Measurements from ENCODE around the gene SYT4. TPM values are rescaled to one million over a fixed set of nuclear protein-coding genes. Genes with fewer than 3 reads are reported as not detected.

The SYT4 gene
- total RNA-seq, 2 experiments from 2014 or later: not detected

DNA sequence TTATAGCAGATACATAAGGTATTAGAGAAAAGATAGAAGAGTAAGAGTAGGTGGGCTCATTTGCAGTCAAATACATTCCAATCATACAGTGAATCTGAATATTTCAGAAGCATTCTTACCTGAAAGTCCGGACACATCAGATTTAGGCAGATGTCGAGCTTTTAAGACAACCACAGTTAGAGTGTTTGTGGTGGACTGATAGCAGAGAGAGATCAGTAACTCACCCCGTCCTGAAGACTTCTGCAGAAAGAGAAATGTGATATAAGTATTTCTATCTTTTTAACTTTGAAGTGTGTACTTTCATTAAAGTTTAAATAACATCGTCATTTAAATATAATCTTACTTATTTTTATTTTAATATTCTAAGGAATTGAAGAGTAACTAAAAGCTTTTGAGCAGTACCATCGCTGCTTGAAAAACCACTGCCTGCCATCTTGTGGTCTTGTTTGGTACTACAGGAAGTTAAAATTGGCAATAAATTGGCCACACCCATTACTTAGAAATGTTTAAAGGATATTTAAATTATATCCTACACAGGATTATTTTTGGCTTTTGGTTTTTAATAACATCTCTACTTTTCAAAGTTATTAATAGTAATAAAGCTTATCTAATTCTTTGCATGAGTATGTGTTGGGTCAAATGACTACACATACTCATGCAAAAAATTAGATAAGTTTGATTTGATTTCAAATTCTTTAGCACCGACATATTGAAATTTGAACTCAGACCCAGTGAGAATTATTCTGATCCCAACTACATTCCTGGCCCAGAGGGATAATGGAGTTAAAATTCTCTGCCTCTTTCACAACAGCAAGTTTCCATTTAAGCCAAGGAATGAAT lies 5.5 kb downstream of the SYT4 start:
- no peaks in the 10 kb centered on the region for H3K36me3 Mint-ChIP-seq
- POLR2A ChIA-PET: no interaction called here
- H3K27ac Mint-ChIP-seq: no peak overlapping the region
- H3K4me3 Mint-ChIP-seq: no peak overlapping the region
- peaks cover 5% of the 10 kb centered on the region for H3K27me3 Mint-ChIP-seq
- H3K4me1 Mint-ChIP-seq: no peaks in the 10 kb centered on the region
- no peaks in the 10 kb centered on the region for H3K9me3 Mint-ChIP-seq
- no peak for ATAC-seq (ENCODE audit: low read depth)
- no peak for DNase-seq

DNA sequence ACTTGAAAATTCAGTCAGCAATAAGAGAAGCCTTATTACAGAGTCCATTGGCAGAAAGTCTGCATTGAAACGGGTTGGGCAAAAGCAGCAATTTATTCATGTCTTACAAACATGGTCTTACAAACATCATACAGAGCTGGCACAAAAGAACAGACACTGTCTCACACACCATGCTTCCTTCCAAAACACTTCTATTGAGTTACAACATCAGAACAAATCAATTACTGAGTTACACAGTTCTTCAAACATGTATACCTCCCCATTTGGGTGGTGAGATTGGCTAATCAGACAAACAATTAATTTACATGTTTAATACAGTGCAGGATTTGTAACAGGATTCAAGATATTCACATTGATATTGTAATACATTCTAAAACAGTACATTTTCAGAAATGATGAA lies 9.5 kb downstream of the SYT4 start:
- H3K9me3 Mint-ChIP-seq: no peaks in the 10 kb centered on the region
- H3K4me1 Mint-ChIP-seq: no peaks in the 10 kb centered on the region
- POLR2A ChIA-PET: no interaction called here
- no peak overlapping the region for H3K27ac Mint-ChIP-seq
- no peak overlapping the region for H3K4me3 Mint-ChIP-seq
- no peak for DNase-seq
- H3K36me3 Mint-ChIP-seq: no peaks in the 10 kb centered on the region
- peaks cover 2% of the 10 kb centered on the region for H3K27me3 Mint-ChIP-seq
- no peak for ATAC-seq (ENCODE audit: low read depth)

- no peak overlapping the region for H3K4me3 Mint-ChIP-seq
- H3K27ac Mint-ChIP-seq: no peak overlapping the region
- no peaks in the 10 kb centered on the region for H3K4me1 Mint-ChIP-seq
- peaks cover 3% of the 10 kb centered on the region for H3K9me3 Mint-ChIP-seq
- no peaks in the 10 kb centered on the region for H3K27me3 Mint-ChIP-seq
- H3K36me3 Mint-ChIP-seq: no peaks in the 10 kb centered on the region
- POLR2A ChIA-PET: no interaction called here
- DNase-seq (no peak), ATAC-seq (ENCODE audit: low read depth) (no peak)
These were observed 11.8 kb downstream of the SYT4 start for GRCh38 chr18:43265465-43265864.

GRCh38 chr18:43248610-43249249 lies 28.6 kb downstream of the SYT4 start:
- Mint-ChIP-seq H3K4me1 (no peaks in the 10 kb centered on the region), H3K4me3 (no peak overlapping the region), H3K36me3 (no peaks in the 10 kb centered on the region), H3K27ac (no peak overlapping the region), H3K9me3 (no peaks in the 10 kb centered on the region), H3K27me3 (no peaks in the 10 kb centered on the region)
- POLR2A ChIA-PET: no interaction called here
- DNase-seq: no peak
- ATAC-seq (ENCODE audit: low read depth): no peak

- POLR2A ChIA-PET: no interaction called here
- no peaks in the 10 kb centered on the region for H3K36me3 Mint-ChIP-seq
- H3K27ac Mint-ChIP-seq: no peak overlapping the region
- H3K4me1 Mint-ChIP-seq: no peaks in the 10 kb centered on the region
- H3K27me3 Mint-ChIP-seq: no peaks in the 10 kb centered on the region
- H3K4me3 Mint-ChIP-seq: no peak overlapping the region
- H3K9me3 Mint-ChIP-seq: no peaks in the 10 kb centered on the region
- ATAC-seq (ENCODE audit: low read depth) (no peak), DNase-seq (no peak)
These were observed 29.3 kb downstream of the SYT4 start for GRCh38 chr18:43247944-43248343.

GRCh38 chr18:43238429-43238828 lies 38.9 kb downstream of the SYT4 start:
- DNase-seq (no peak), ATAC-seq (ENCODE audit: low read depth) (no peak)
- H3K36me3 Mint-ChIP-seq: no peaks in the 10 kb centered on the region
- H3K27ac Mint-ChIP-seq: no peak overlapping the region
- POLR2A ChIA-PET: no interaction called here
- H3K4me3 Mint-ChIP-seq: no peak overlapping the region
- no peaks in the 10 kb centered on the region for H3K4me1 Mint-ChIP-seq
- no peaks in the 10 kb centered on the region for H3K27me3 Mint-ChIP-seq
- H3K9me3 Mint-ChIP-seq: no peaks in the 10 kb centered on the region

GRCh38 chr18:43236921-43237320 lies 40.4 kb downstream of the SYT4 start:
- DNase-seq (no peak), ATAC-seq (ENCODE audit: low read depth) (no peak)
- Mint-ChIP-seq H3K4me3 (no peak overlapping the region), H3K27ac (no peak overlapping the region), H3K9me3 (no peaks in the 10 kb centered on the region), H3K4me1 (no peaks in the 10 kb centered on the region), H3K36me3 (no peaks in the 10 kb centered on the region), H3K27me3 (no peaks in the 10 kb centered on the region)
- POLR2A ChIA-PET: no interaction called here

DNA sequence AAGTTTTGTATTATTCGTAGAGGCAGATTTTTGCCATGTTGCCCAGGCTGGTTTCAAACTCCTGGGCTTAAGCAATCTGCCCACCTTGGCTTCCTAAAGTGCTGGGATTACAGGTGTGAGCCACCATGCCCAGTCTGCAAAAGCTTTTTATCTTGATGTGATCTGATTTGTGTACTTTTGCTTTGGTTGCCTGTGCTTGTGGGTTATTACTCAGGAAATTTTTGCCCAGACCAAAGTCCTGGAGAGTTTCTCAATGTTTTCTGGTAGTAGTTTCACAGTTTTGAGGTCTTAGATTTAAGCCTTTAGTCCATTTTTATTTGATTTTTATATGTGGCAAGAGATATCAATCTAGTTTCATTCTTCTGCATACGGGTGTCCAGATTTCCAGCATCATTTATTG lies 42.4 kb downstream of the SYT4 start:
- H3K36me3 Mint-ChIP-seq: no peaks in the 10 kb centered on the region
- H3K9me3 Mint-ChIP-seq: no peaks in the 10 kb centered on the region
- POLR2A ChIA-PET: no interaction called here
- no peaks in the 10 kb centered on the region for H3K4me1 Mint-ChIP-seq
- DNase-seq: no peak
- no peak for ATAC-seq (ENCODE audit: low read depth)
- no peak overlapping the region for H3K27ac Mint-ChIP-seq
- H3K27me3 Mint-ChIP-seq: no peaks in the 10 kb centered on the region
- no peak overlapping the region for H3K4me3 Mint-ChIP-seq

DNA sequence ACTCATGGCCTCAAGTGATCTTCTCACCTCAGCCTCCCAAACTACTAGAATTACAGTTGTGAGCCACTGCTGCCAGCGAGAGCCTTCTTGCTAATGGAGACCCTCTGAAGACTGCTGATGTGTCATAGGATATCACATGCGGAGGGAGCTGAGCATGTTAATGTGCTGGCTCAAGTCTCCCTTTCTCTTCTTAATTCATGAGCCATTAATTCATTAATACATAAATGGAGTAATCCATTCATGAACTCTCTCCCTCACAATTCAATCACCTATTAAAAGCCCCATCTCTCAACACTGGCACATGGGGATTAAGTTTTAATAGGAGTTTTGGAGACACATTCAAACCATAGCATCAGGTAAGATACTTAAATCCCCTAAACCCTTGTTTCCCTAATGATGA lies 54.8 kb downstream of the SYT4 start:
- ATAC-seq (ENCODE audit: low read depth) (no peak), DNase-seq (no peak)
- Mint-ChIP-seq H3K9me3 (peaks cover 4% of the 10 kb centered on the region), H3K36me3 (no peaks in the 10 kb centered on the region), H3K4me3 (no peak overlapping the region), H3K27ac (no peak overlapping the region), H3K4me1 (no peaks in the 10 kb centered on the region), H3K27me3 (no peaks in the 10 kb centered on the region)
- POLR2A ChIA-PET: no interaction called here

DNA sequence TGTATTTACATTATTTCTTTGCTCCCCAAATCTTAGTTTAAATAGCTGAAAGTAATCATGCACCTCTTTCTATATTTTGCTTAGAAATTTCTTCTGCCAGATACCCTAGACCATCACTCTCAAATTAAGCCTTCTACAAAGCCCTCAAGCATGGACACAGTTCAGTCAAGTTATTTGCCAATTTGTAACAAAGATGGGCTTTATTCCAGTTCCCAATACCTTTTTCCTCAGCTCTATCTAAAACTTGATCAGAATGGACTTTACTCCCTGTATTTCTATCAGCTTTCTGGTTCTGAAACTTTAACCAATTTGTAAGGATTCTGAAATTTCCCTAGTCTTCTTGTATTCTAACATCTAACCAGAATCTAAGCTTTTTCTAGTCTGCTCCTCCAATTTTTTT lies 56.6 kb downstream of the SYT4 start:
- ATAC-seq (ENCODE audit: low read depth): no peak
- POLR2A ChIA-PET: no interaction called here

More for the DNA sequence above, 56.6 kb downstream of the SYT4 start:
- H3K36me3 Mint-ChIP-seq: no peaks in the 10 kb centered on the region
- H3K9me3 Mint-ChIP-seq: peaks cover 9% of the 10 kb centered on the region
- H3K27me3 Mint-ChIP-seq: no peaks in the 10 kb centered on the region
- H3K4me1 Mint-ChIP-seq: no peaks in the 10 kb centered on the region
- no peak overlapping the region for H3K27ac Mint-ChIP-seq
- no peak overlapping the region for H3K4me3 Mint-ChIP-seq
- DNase-seq: no peak

Other genes starting within 250 kb of the SYT4 start
- not detected for gene RIT2, start 161.8 kb downstream of the SYT4 start, total RNA-seq